Esophagus squamous epithelium (tissue), 4 donors: ENCODE measurements around the gene ZNF496.
"Not testable (repeated sequence)": the region's sequence is repeated elsewhere in the genome, so short reads cannot be mapped to it uniquely, and the experiment has no call there.

Experiments
- POLR2A ChIP-seq, 4 donors: fragments of 450-650 bp; IDR thresholded peaks; one replicate each; pipeline ENCODE4 v1.6.1; 2017; ENCODE audit warnings: antibody characterized with exemption in 4 of 4, mild to moderate bottlenecking in 4 of 4, moderate library complexity in 3 of 4
- TF ChIP-seq, protein P1 (sequence below), 6 experiments: fragments of 450-650 bp in 4 of 6; fragments of 200-600 bp in 2 of 6; sonication (generic) in 2 of 6; IDR thresholded peaks; one replicate each; pipeline ENCODE4 v1.5.1; 2016 to 2019; ENCODE audit warnings: antibody characterized with exemption in 6 of 6, mild to moderate bottlenecking in 4 of 6, moderate library complexity in 4 of 6

DNA sequence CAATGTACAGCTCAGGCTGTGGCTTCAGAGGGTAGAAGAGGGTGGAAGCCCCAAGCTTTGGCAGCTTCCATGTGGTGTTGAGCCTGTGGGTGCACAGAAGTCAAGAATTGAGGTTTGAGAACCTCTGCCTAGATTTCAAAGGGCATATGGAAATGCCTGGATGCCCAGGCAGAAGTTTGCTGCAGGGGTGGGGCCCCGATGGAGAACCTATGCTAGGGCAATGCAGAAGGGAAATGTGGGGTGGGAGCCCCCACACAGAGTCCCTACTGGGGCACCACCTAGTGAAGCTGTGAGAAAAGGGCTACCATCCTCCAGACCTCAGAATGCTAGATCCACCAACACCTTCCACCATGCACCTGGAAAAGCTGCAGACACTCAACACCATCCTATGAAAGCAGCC lies 34.7 kb upstream of the ZNF496 start:
- TF ChIP-seq, protein P1, sequence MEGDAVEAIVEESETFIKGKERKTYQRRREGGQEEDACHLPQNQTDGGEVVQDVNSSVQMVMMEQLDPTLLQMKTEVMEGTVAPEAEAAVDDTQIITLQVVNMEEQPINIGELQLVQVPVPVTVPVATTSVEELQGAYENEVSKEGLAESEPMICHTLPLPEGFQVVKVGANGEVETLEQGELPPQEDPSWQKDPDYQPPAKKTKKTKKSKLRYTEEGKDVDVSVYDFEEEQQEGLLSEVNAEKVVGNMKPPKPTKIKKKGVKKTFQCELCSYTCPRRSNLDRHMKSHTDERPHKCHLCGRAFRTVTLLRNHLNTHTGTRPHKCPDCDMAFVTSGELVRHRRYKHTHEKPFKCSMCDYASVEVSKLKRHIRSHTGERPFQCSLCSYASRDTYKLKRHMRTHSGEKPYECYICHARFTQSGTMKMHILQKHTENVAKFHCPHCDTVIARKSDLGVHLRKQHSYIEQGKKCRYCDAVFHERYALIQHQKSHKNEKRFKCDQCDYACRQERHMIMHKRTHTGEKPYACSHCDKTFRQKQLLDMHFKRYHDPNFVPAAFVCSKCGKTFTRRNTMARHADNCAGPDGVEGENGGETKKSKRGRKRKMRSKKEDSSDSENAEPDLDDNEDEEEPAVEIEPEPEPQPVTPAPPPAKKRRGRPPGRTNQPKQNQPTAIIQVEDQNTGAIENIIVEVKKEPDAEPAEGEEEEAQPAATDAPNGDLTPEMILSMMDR (IDR thresholded peaks at IDR 0.05), result not testable (repeated sequence)
- not testable (repeated sequence) for TF ChIP-seq POLR2A (IDR thresholded peaks at IDR 0.05)
